ENCODE data around the gene CEP152.

DNA sequence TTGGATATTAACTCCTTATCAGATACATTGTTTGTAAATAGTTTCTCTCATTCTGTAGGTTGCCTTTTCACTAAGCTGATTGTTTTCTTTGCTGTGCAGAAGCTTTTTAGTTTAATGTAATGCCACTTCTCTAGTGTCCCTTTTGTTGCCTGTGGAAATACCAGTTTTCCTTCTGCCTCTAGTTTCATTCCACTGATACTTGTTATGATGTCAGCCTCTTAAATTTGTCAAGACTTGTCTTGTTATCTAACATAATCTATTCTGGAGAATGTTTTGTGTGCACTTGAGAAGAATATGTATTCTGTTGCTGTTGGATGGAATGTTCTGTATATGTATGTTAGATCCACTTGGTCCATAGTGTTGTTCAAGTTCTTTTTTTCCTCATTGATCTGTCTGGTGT lies 18.0 kb upstream of the CEP152 start:
- no peak for TF ChIP-seq ZNF263 (CRISPR knock-in tag; IDR thresholded peaks at IDR 0.05)
- TF ChIP-seq, protein P1, sequence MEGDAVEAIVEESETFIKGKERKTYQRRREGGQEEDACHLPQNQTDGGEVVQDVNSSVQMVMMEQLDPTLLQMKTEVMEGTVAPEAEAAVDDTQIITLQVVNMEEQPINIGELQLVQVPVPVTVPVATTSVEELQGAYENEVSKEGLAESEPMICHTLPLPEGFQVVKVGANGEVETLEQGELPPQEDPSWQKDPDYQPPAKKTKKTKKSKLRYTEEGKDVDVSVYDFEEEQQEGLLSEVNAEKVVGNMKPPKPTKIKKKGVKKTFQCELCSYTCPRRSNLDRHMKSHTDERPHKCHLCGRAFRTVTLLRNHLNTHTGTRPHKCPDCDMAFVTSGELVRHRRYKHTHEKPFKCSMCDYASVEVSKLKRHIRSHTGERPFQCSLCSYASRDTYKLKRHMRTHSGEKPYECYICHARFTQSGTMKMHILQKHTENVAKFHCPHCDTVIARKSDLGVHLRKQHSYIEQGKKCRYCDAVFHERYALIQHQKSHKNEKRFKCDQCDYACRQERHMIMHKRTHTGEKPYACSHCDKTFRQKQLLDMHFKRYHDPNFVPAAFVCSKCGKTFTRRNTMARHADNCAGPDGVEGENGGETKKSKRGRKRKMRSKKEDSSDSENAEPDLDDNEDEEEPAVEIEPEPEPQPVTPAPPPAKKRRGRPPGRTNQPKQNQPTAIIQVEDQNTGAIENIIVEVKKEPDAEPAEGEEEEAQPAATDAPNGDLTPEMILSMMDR (CRISPR knock-in tag; IDR thresholded peaks at IDR 0.05): no peak
